K562 (cell line): Measurements from ENCODE around the gene ZAP70. TPM values are rescaled to one million over a fixed set of nuclear protein-coding genes. Genes with fewer than 3 reads are reported as not detected.
A peak's percentile ranks its signal among the peaks of the same experiment; 100 is the strongest.

Experiments
- ATAC-seq: fragments of 200-7000 bp; cut with Tn5 transposase; 3 replicates; pipeline ENCODE4 v1.9.1; 2020; ENCODE audit warnings: moderate library complexity
- BruUV-seq: library from RNA; stranded (reverse); fragments of 400-500 nt; replicated peaks from 2 replicates; lab custom pipeline; 2021; lab: Mats Ljungman, UMichigan
- CTCF ChIA-PET: fragments of 300-600 bp; formaldehyde crosslinking; extraction: SDS; loops from one replicate; lab custom pipeline; 2021; ENCODE audit warnings: low intra/inter-chr PET ratio; lab: Yijun Ruan, JAX
- POLR2A ChIA-PET: fragments of 300-600, 350-650 bp; sonication (Branson Sonifier 250); formaldehyde crosslinking; extraction: SDS; loops from one replicate; lab custom pipeline; 2021; ENCODE audit warnings: antibody characterized with exemption, inconsistent platforms; lab: Yijun Ruan, JAX
- DNase-seq, 4 experiments: peaks; one replicate each; pipeline versions ENCODE4 v3.0.0 to v3.0.0-alpha.2; 2011 to 2018; ENCODE audit warnings: low spot score in 3 of 4, mixed read lengths in 3 of 4; ENCODE audit errors: extremely low read depth in 1 of 4
- FAIRE-seq: peaks from 2 replicates; lab custom pipeline; 2011; peaks lifted over from hg19 to GRCh38; lab: Jason Lieb, UNC
- H2AFZ ChIP-seq: 2 replicates; pipeline ENCODE4 v1.6.0; 2011; ENCODE audit warnings: low read depth, low read length, control low read depth, inconsistent platforms
- H3K27ac ChIP-seq: fragments of 200-600 bp; 3 replicates; pipeline ENCODE4 v1.8.0; 2011; ENCODE audit warnings: low read depth, mild to moderate bottlenecking, control low read depth, inconsistent platforms, low read length, moderate library complexity, mixed read lengths; ENCODE audit errors: extremely low read depth
- H3K27me3 ChIP-seq, 2 experiments: fragments of 300-600 bp in 1 of 2; 2 replicates in 1 of 2; 3 replicates in 1 of 2; pipeline versions ENCODE4 v1.6.0 to v1.8.0; 2011; ENCODE audit warnings: inconsistent platforms in 2 of 2, low read length in 2 of 2, mild to moderate bottlenecking in 1 of 2, mixed read lengths in 1 of 2, moderate library complexity in 1 of 2; ENCODE audit not compliant: control insufficient read depth in 2 of 2, insufficient read depth in 2 of 2
- H3K36me3 ChIP-seq: fragments of 300-600 bp; 3 replicates; pipeline ENCODE4 v1.8.0; 2011; ENCODE audit warnings: mild to moderate bottlenecking, low read length, inconsistent platforms; ENCODE audit not compliant: control insufficient read depth, insufficient read depth
- H3K4me1 ChIP-seq, 2 experiments: fragments of 200-600 bp in 1 of 2; replicated peaks in 1 of 2; 2 replicates in 1 of 2; 3 replicates in 1 of 2; pipeline versions ENCODE4 v1.5.1 to v1.8.0; 2011; ENCODE audit warnings: inconsistent platforms in 2 of 2, low read length in 2 of 2, mild to moderate bottlenecking in 1 of 2, mixed read lengths in 1 of 2, moderate library complexity in 1 of 2; ENCODE audit not compliant: control insufficient read depth in 2 of 2, insufficient read depth in 2 of 2
- H3K4me2 ChIP-seq: 2 replicates; pipeline ENCODE4 v1.6.1; 2011; ENCODE audit warnings: low read length, control low read depth, inconsistent platforms, mixed read lengths; ENCODE audit not compliant: insufficient read depth
- H3K4me3 ChIP-seq: fragments of 200-600 bp; sonication (generic), shearing (Covaris generic); 2 replicates; pipeline ENCODE4 v1.5.1; 2016; ENCODE audit warnings: control low read depth, inconsistent platforms
- H3K79me2 ChIP-seq: fragments of 200-600 bp; 3 replicates; pipeline ENCODE4 v1.8.0; 2011; ENCODE audit warnings: low read length, inconsistent platforms; ENCODE audit not compliant: control insufficient read depth, insufficient read depth
- H3K9ac ChIP-seq, 2 experiments: 2 replicates each; pipeline versions ENCODE4 v1.6.0 to v1.6.1; 2011; ENCODE audit warnings: low read depth in 2 of 2, low read length in 2 of 2, control low read depth in 1 of 2, inconsistent platforms in 1 of 2, mild to moderate bottlenecking in 1 of 2, mixed read lengths in 1 of 2; ENCODE audit not compliant: insufficient read depth in 1 of 2
- H3K9me1 ChIP-seq: one replicate; pipeline ENCODE4 v1.6.0; 2011; ENCODE audit warnings: inconsistent platforms, mild to moderate bottlenecking, low read length, moderate library complexity; ENCODE audit not compliant: control insufficient read depth, insufficient read depth
- H3K9me3 ChIP-seq: replicated peaks from 2 replicates; pipeline ENCODE4 v1.5.1; 2011; ENCODE audit warnings: low read depth, low read length, inconsistent platforms; ENCODE audit not compliant: control insufficient read depth, insufficient read depth
- H4K20me1 ChIP-seq: replicated peaks from 2 replicates; pipeline ENCODE4 v1.6.1; 2011; ENCODE audit warnings: low read length, inconsistent platforms, mixed read lengths; ENCODE audit not compliant: control insufficient read depth, insufficient read depth
- L3MBTL2 ChIP-seq: fragments of 450-650 bp; IDR thresholded peaks from 2 replicates; pipeline ENCODE4 v1.6.1; 2016; ENCODE audit warnings: mild to moderate bottlenecking, moderate library complexity
- NFIC ChIP-seq: fragments of 450-650 bp; IDR thresholded peaks from 2 replicates; pipeline ENCODE4 v1.6.1; 2017; ENCODE audit warnings: mild to moderate bottlenecking, inconsistent platforms
- TCF7 ChIP-seq: sonication (generic); IDR thresholded peaks from 2 replicates; pipeline ENCODE4 v1.6.1; 2016; ENCODE audit warnings: antibody characterized with exemption, borderline replicate concordance
- ZKSCAN3 ChIP-seq: fragments of 250-450 bp; sonication (Bioruptor Pico); IDR thresholded peaks from 2 replicates; pipeline ENCODE4 v1.4.0; 2020
- WGBS: fragments of 100-300 bp; shearing (Covaris generic); methylation state at CpG from one replicate; pipeline ENCODE4 v1.1.6; 2016; ENCODE audit warnings: low coverage, mixed read lengths; ENCODE audit not compliant: insufficient coverage; ENCODE audit errors: missing lambda C conversion rate; 5-methylcytosine and 5-hydroxymethylcytosine counted together
- in situ Hi-C: fragments of 300-500 bp; cut with MboI; formaldehyde crosslinking; loops from 4 replicates; pipeline ENCODE4 v1.15.0; 2018; ENCODE audit warnings: inconsistent platforms, mixed read lengths
- intact Hi-C: fragments of 100-400 bp; cut with micrococcal nuclease; formaldehyde crosslinking; loops from 2 replicates; pipeline ENCODE4 v1.14.2; 2022
- polyA plus RNA-seq, 8 experiments: library from polyadenylated mRNA; depleted of rRNA in 4 of 8; stranded (reverse) in 5 of 8; unstranded in 3 of 8; fragments of >200 nt; fragmentation: Nextera tagmentation in 2 of 8; fragmentation: Illumina TruSeq in 1 of 8; extraction: Ambion mirVana in 2 of 8; extraction: Trizol in 1 of 8; gene quantifications; 2 replicates each; pipeline versions ENCODE4 v1.2.1 to v1.2.3, GENCODE V29; 2011 to 2014; ENCODE audit warnings: inconsistent platforms in 1 of 8, missing spikeins in 1 of 8
- total RNA-seq, 7 experiments: library from RNA; depleted of rRNA in 6 of 7; stranded (reverse); fragments of >200 nt in 6 of 7; fragmentation: Illumina TruSeq in 2 of 7; extraction: Trizol in 2 of 7; gene quantifications; 2 replicates each; pipeline versions ENCODE4 v1.2.1 to v1.2.3, GENCODE V29; 2011 to 2021; ENCODE audit warnings: low replicate concordance in 1 of 7
- TF ChIP-seq, protein P1 (sequence below): fragments of 450-650 bp; IDR thresholded peaks from 2 replicates; pipeline ENCODE4 v1.6.1; 2016; ENCODE audit warnings: antibody characterized with exemption

Gene ZAP70
- total and polyA plus RNA-seq, 9 of the 15 experiments (the other 6 are each of a cell fraction or from before 2014, with no cell fraction given) = 0.06 to 0.80 (median 0.21) TPM; not detected in 1

DNA sequence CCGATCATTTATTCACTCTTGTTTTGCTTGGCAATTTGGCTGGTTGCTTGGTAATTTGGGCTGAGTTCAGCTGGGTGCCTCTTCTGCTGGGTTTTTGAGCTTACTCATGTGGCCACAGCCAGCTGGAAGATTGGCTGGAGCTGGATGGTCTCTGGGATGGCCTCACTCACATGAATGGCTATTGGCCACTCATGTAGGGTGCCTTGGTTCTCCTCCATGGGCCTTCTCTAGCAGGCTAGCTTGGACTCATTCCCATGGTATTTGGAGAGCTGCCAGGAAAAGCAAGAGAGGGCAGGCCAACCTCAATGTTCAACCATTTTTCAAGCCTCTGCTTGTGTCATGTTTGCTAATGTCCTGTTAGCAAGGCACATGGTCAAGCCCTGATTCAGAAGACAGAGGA, 16.9 kb downstream of the ZAP70 start:
- 8% methylated on average over 1 of the region's 1 CpG for WGBS
- Histone ChIP-seq H3K36me3 (no peaks in the 10 kb centered on the region), H3K9me1 (no peaks in the 10 kb centered on the region), H2AFZ (no peak overlapping the region), H3K4me3 (no peak overlapping the region), H4K20me1 (no peaks in the 10 kb centered on the region), H3K4me2 (no peak overlapping the region)
- intact Hi-C loops (no loop called here), in situ Hi-C loops (no loop called here)
- no TSS peak for BruUV-seq
- CTCF ChIA-PET = no interaction called here
- POLR2A ChIA-PET = no interaction called here
- no peak for TF ChIP-seq TCF7
- TF ChIP-seq L3MBTL2 = no peak
- TF ChIP-seq NFIC = peak; percentile 55
- TF ChIP-seq, all 486 proteins: peak for 1
- H3K27ac ChIP-seq = no peak overlapping the region
- H3K9me3 ChIP-seq = no peaks in the 10 kb centered on the region
- peaks cover 0 to 17% of the 10 kb centered on the region in 2 experiments; a peak in 2 of 5 replicates for H3K4me1 ChIP-seq
- no peak for FAIRE-seq
- no peak for ATAC-seq
- no peaks in the 10 kb centered on the region for H3K79me2 ChIP-seq
- H3K27me3 ChIP-seq = peaks cover 3 to 60% of the 10 kb centered on the region in 2 experiments; a peak in 3 of 5 replicates
- no peak for DNase-seq
- H3K9ac ChIP-seq = no peak overlapping the region

DNA sequence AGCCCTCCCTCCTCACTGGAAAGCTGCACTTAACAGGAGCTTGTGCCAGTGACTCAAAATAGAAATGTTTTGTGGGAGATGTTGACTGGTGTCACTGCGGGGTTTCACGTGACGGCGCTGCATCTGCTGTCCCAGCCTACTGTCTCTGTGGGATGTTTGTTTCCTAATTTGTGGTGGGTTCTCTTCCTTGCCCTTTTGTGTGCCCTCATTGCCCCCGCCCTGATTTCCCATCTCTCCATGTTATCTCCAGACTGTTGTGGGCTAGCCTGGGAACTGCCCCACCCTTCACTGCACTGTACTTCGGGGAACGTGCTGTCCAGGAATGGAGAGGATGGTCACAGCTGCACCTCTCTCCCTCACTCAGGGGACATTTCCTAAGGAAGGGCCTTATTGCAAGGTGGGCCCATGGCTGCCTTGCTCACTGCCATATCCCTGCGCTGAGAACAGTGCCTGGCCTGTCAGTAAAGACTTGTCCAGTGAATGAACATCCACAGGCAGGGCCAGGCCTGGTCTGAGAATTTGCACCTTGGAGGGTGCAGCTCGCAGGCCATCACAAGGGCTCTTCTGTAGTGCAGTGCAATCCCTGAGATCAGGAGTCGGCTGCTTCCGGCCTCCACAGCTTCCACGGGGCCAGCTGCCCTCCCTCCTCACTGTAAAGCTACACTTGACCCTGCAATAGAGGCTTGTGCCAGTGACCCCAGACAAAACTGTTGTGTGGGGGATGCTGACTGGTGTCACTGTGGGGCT, 18.1 kb downstream of the ZAP70 start:
- 28% methylated on average over 11 of the region's 12 CpGs for WGBS
- FAIRE-seq = no peak
- intact Hi-C loops = no loop called here

More for the DNA sequence above, 18.1 kb downstream of the ZAP70 start:
- POLR2A ChIA-PET = no interaction called here
- no peaks in the 10 kb centered on the region for H3K9me3 ChIP-seq
- BruUV-seq = no TSS peak
- no peak overlapping the region for H3K4me3 ChIP-seq
- no peaks in the 10 kb centered on the region for H3K9me1 ChIP-seq
- no peaks in the 10 kb centered on the region for H4K20me1 ChIP-seq
- DNase-seq = no peak
- H3K27ac ChIP-seq = no peak overlapping the region
- CTCF ChIA-PET = no interaction called here
- H3K36me3 ChIP-seq = no peaks in the 10 kb centered on the region
- no peak overlapping the region for H3K9ac ChIP-seq
- ATAC-seq = no peak
- no peak overlapping the region for H2AFZ ChIP-seq
- H3K4me2 ChIP-seq = no peak overlapping the region
- in situ Hi-C loops = no loop called here
- peaks cover 0 to 19% of the 10 kb centered on the region in 2 experiments; a peak in 2 of 5 replicates for H3K4me1 ChIP-seq
- no peaks in the 10 kb centered on the region for H3K79me2 ChIP-seq
- peaks cover 3 to 66% of the 10 kb centered on the region in 2 experiments; a peak in 3 of 5 replicates for H3K27me3 ChIP-seq
- peak; percentile 76; the same call in 1 of the 2 replicates for TF ChIP-seq ZKSCAN3 (CRISPR knock-in tag)
- TF ChIP-seq, protein P1, sequence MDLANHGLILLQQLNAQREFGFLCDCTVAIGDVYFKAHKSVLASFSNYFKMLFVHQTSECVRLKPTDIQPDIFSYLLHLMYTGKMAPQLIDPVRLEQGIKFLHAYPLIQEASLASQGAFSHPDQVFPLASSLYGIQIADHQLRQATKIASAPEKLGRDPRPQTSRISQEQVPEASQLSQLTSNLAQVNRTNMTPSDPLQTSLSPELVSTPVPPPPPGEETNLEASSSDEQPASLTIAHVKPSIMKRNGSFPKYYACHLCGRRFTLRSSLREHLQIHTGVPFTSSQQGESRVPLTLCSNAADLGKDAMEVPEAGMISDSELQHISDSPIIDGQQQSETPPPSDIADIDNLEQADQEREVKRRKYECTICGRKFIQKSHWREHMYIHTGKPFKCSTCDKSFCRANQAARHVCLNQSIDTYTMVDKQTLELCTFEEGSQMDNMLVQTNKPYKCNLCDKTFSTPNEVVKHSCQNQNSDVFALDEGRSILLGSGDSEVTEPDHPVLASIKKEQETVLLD = no peak
- TF ChIP-seq, all 486 proteins: peak for 1
